OCI-LY1 (cell line): ENCODE data around the gene RAB34.
A peak's percentile ranks its signal among the peaks of the same experiment; 100 is the strongest.

Experiments
- H2AFZ ChIP-seq: fragments of 200-600 bp; sonication (generic), shearing (Covaris generic); 2 replicates; pipeline ENCODE4 v1.6.0; 2014; ENCODE audit warnings: antibody characterized with exemption, mild to moderate bottlenecking, low read length
- H3F3A ChIP-seq: fragments of 200-600 bp; sonication (generic), shearing (Covaris generic); 2 replicates; pipeline ENCODE4 v1.6.0; 2014; ENCODE audit warnings: mild to moderate bottlenecking, antibody characterized with exemption, low read length, moderate library complexity; ENCODE audit not compliant: insufficient read depth
- H3K27ac ChIP-seq: fragments of 200-600 bp; sonication (generic); 2 replicates; pipeline ENCODE4 v1.5.1; 2014; ENCODE audit warnings: low read length, mixed run types, mild to moderate bottlenecking, low read depth; ENCODE audit not compliant: poor library complexity, severe bottlenecking
- H3K27me3 ChIP-seq: fragments of 200-600 bp; sonication (generic); 2 replicates; pipeline ENCODE4 v1.6.0; 2014; ENCODE audit warnings: antibody characterized with exemption, mild to moderate bottlenecking, low read length, moderate library complexity; ENCODE audit not compliant: insufficient read depth
- H3K36me3 ChIP-seq: fragments of 200-600 bp; sonication (generic); 2 replicates; pipeline ENCODE4 v1.6.1; 2014; ENCODE audit warnings: mild to moderate bottlenecking, antibody characterized with exemption, low read length, moderate library complexity, mixed read lengths; ENCODE audit not compliant: insufficient read depth
- H3K4me1 ChIP-seq: fragments of 200-600 bp; sonication (generic); 2 replicates; pipeline ENCODE4 v1.5.1; 2014; ENCODE audit warnings: mild to moderate bottlenecking, low read length, moderate library complexity; ENCODE audit not compliant: insufficient read depth, severe bottlenecking
- H3K4me2 ChIP-seq: fragments of 200-600 bp; sonication (generic), shearing (Covaris generic); 2 replicates; pipeline ENCODE4 v1.6.1; 2014; ENCODE audit warnings: low read length
- H3K4me3 ChIP-seq: fragments of 200-600 bp; sonication (generic); 2 replicates; pipeline ENCODE4 v1.5.1; 2014; ENCODE audit warnings: low read length, low read depth, mild to moderate bottlenecking, mixed read lengths; ENCODE audit not compliant: poor library complexity, severe bottlenecking
- H3K79me2 ChIP-seq: fragments of 200-600 bp; shearing (Covaris generic); 2 replicates; pipeline ENCODE4 v1.6.1; 2016; ENCODE audit warnings: mixed run types, low read length, mixed read lengths; ENCODE audit not compliant: insufficient read depth
- H3K9ac ChIP-seq: fragments of 200-600 bp; sonication (generic), shearing (Covaris generic); 2 replicates; pipeline ENCODE4 v1.6.1; 2014; ENCODE audit warnings: mild to moderate bottlenecking, low read length, mixed read lengths
- H3K9me2 ChIP-seq: fragments of 200-600 bp; sonication (generic), shearing (Covaris generic); 2 replicates; pipeline ENCODE4 v1.6.1; 2014; ENCODE audit warnings: low read depth, mild to moderate bottlenecking, low read length, mixed read lengths
- H3K9me3 ChIP-seq: fragments of 200-600 bp; shearing (Covaris generic); 2 replicates; pipeline ENCODE4 v1.6.1; 2014; ENCODE audit warnings: low read length, mixed read lengths
- H4K20me1 ChIP-seq: fragments of 200-600 bp; sonication (generic), shearing (Covaris generic); 2 replicates; pipeline ENCODE4 v1.6.0; 2016; ENCODE audit warnings: mild to moderate bottlenecking, low read length; ENCODE audit not compliant: insufficient read depth
- EZH2 ChIP-seq: fragments of 200-600 bp; sonication (generic), shearing (Covaris generic); IDR thresholded peaks from 2 replicates; pipeline ENCODE4 v1.8.0; 2017; ENCODE audit warnings: borderline replicate concordance, mixed run types, mild to moderate bottlenecking, antibody characterized with exemption, low read length, moderate library complexity, mixed read lengths
- TF ChIP-seq, protein P1 (sequence below): fragments of 200-600 bp; sonication (generic), shearing (Covaris generic); IDR thresholded peaks from 2 replicates; pipeline ENCODE4 v1.5.1; 2017; ENCODE audit warnings: mild to moderate bottlenecking, antibody characterized with exemption, low read length, moderate library complexity, mixed read lengths

The RAB34 gene

DNA sequence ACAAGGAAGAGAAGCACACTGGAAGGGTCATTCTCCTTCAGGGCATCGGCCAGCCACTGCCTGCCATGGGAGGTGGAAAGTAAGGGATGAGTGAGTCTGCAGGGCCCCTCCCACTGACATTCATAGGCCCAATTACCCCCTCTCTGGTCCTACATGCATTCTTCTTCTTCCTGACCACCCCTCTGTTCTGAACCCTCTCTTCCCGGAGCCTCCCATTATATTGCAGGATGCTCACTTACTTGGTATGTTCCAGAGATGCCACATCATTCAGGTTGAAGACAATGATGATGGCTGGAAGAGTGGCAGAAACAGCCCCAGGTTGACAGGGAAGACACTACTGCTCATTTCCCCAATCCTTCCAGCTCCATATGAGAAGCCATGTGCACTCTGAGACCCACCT lies 2.5 kb downstream of the RAB34 start:
- Histone ChIP-seq H3K4me3 (no peak overlapping the region), H4K20me1 (no peaks in the 10 kb centered on the region), H3K9me3 (no peaks in the 10 kb centered on the region)

DNA sequence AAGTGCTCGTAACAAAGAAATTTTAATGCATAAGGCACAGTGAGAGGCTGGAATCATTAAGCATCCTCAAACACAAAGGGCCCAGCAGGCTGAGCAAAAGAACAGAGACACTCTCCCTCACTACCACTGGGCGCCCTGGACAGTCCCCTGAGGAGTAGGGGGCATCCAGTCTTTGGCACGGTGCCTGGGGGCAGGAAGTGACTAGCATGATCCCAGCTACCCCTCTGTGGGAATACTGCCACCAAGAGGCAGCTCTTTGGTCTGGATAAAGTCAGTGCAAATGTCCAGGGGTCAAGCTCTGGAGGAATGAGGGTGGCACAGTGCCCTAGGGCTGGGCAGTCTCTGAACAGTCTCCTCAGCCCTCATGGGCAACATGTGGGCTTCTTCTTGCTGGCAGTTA lies 3.4 kb downstream of the RAB34 start:
- Histone ChIP-seq H3K9me2 (no peaks in the 10 kb centered on the region), H2AFZ (no peak overlapping the region), H3K9ac (no peak overlapping the region), H3K9me3 (no peaks in the 10 kb centered on the region), H3F3A (no peaks in the 10 kb centered on the region), H3K27me3 (no peaks in the 10 kb centered on the region), H3K36me3 (no peaks in the 10 kb centered on the region), H3K4me3 (no peak overlapping the region), H4K20me1 (no peaks in the 10 kb centered on the region), H3K4me1 (peaks cover 48% of the 10 kb centered on the region), H3K4me2 (no peak overlapping the region), H3K79me2 (no peaks in the 10 kb centered on the region), H3K27ac (no peak overlapping the region)
- TF ChIP-seq, protein P1, sequence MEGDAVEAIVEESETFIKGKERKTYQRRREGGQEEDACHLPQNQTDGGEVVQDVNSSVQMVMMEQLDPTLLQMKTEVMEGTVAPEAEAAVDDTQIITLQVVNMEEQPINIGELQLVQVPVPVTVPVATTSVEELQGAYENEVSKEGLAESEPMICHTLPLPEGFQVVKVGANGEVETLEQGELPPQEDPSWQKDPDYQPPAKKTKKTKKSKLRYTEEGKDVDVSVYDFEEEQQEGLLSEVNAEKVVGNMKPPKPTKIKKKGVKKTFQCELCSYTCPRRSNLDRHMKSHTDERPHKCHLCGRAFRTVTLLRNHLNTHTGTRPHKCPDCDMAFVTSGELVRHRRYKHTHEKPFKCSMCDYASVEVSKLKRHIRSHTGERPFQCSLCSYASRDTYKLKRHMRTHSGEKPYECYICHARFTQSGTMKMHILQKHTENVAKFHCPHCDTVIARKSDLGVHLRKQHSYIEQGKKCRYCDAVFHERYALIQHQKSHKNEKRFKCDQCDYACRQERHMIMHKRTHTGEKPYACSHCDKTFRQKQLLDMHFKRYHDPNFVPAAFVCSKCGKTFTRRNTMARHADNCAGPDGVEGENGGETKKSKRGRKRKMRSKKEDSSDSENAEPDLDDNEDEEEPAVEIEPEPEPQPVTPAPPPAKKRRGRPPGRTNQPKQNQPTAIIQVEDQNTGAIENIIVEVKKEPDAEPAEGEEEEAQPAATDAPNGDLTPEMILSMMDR, result 0 out of 2 replicates have a peak, but pooled peaks have one; percentile 5
- no peak for TF ChIP-seq EZH2

More for the DNA sequence above, 2.5 kb downstream of the RAB34 start:
- TF ChIP-seq EZH2, result no peak
- TF ChIP-seq, protein P1, result no peak
- H2AFZ ChIP-seq, result no peak overlapping the region
- H3K79me2 ChIP-seq, result peaks cover 4% of the 10 kb centered on the region
- H3K27me3 ChIP-seq, result no peaks in the 10 kb centered on the region
- no peaks in the 10 kb centered on the region for H3K9me2 ChIP-seq
- H3K4me1 ChIP-seq, result peaks cover 40% of the 10 kb centered on the region
- H3K4me2 ChIP-seq, result no peak overlapping the region
- no peak overlapping the region for H3K27ac ChIP-seq
- no peaks in the 10 kb centered on the region for H3F3A ChIP-seq
- no peak overlapping the region for H3K9ac ChIP-seq
- peaks cover 3% of the 10 kb centered on the region for H3K36me3 ChIP-seq

DNA sequence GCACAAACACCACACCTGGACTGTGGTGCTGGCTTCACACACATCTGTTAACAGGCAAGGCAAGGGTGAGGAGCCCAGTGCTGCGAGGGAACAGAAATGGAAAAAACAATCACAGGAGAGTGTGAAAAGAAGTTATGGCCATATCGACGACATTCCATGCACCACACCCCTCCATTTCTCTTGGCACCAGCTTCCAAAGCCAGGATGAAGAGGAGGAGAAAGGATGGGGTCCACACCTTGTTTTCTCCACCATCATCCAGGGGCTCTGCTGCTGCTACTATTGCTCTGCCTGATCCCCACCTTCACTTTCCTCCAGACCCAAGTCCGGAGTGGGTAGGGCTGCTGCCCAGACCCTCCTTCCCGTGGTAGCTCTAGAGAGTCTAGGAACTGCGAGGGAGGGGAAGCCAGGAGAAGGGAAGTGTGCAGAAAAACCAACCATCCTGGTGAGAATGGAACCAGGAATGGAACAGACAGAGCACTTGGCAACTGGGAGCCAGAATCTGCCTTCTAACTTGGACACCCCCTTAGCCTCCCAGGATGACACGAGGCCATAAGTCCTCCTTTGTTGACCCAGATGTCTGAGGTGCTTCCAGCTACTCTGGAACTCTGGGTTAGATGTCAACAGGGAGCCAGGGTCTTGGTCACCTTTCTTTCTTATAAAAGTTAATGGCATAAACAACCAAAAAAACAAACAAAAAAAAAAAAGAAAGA lies 4.8 kb downstream of the RAB34 start:
- Histone ChIP-seq H3K27ac (no peak overlapping the region), H3K27me3 (no peaks in the 10 kb centered on the region), H3K9ac (no peak overlapping the region; the same call in 1 of the 2 replicates), H3K4me3 (no peak overlapping the region), H3K9me2 (no peaks in the 10 kb centered on the region), H3K4me1 (peaks cover 35% of the 10 kb centered on the region), H3K79me2 (no peaks in the 10 kb centered on the region), H2AFZ (no peak overlapping the region), H3K36me3 (no peaks in the 10 kb centered on the region), H3K9me3 (no peaks in the 10 kb centered on the region), H3K4me2 (peak overlapping the region; percentile 81; the same call in 1 of the 2 replicates), H3F3A (no peaks in the 10 kb centered on the region), H4K20me1 (no peaks in the 10 kb centered on the region)
- no peak for TF ChIP-seq EZH2
- TF ChIP-seq, protein P1, result no peak
